ENCODE data around the gene GTF3C6. TPM values are rescaled to one million over a fixed set of nuclear protein-coding genes. Genes with fewer than 3 reads are reported as not detected.
"Not testable (repeated sequence)": the region's sequence is repeated elsewhere in the genome, so short reads cannot be mapped to it uniquely, and the experiment has no call there.

Gene GTF3C6
- total RNA-seq, 1 experiment from 2014 or later: 199 TPM

- Histone ChIP-seq H3K36me3 (ENCODE audit: insufficient read depth, low read length, poor library complexity, severe bottlenecking) (peaks cover 57% of the 10 kb centered on the region), H3K27me3 (replicated peaks; ENCODE audit: insufficient read depth, low read depth, low read length, poor library complexity) (no peaks in the 10 kb centered on the region), H3K9me3 (ENCODE audit: low read depth, low read length, poor library complexity, severe bottlenecking) (no peaks in the 10 kb centered on the region), H3K27ac (ENCODE audit: low read depth, low read length, poor library complexity, severe bottlenecking) (no peak overlapping the region), H3K4me3 (ENCODE audit: low read depth, low read length, poor library complexity, severe bottlenecking) (no peak overlapping the region), H3K4me1 (ENCODE audit: insufficient read depth, low read length, poor library complexity, severe bottlenecking) (no peaks in the 10 kb centered on the region)
- ChIA-PET CTCF (no interaction called here), POLR2A (ENCODE audit: low non-redundant PET) (no interaction called here)
- intact Hi-C loops (cut with micrococcal nuclease; ENCODE audit: unreplicated experiment): no loop called here
- no TSS peak for BruUV-seq (replicated peaks)
- no peak for TF ChIP-seq EZH2 (IDR thresholded peaks at IDR 0.05; ENCODE audit: borderline replicate concordance, low read depth, low read length, poor library complexity, severe bottlenecking)
- no peak for TF ChIP-seq CTCF (conservative IDR thresholded peaks at IDR 0.05; ENCODE audit: low read depth, low read length)
- DNase-seq (ENCODE audit: low spot score): no peak
Measured at GRCh38 chr6:111015389-111016124, 57.1 kb downstream of the GTF3C6 start.

GRCh38 chr6:111017241-111017640 lies 58.7 kb downstream of the GTF3C6 start:
- H3K4me1 ChIP-seq (ENCODE audit: insufficient read depth, low read length, poor library complexity, severe bottlenecking); DNase-seq (ENCODE audit: low spot score); BruUV-seq (replicated peaks); H3K9me3 ChIP-seq (ENCODE audit: low read depth, low read length, poor library complexity, severe bottlenecking); H3K4me3 ChIP-seq (ENCODE audit: low read depth, low read length, poor library complexity, severe bottlenecking); H3K27me3 ChIP-seq (replicated peaks; ENCODE audit: insufficient read depth, low read depth, low read length, poor library complexity); H3K27ac ChIP-seq (ENCODE audit: low read depth, low read length, poor library complexity, severe bottlenecking); intact Hi-C loops (cut with micrococcal nuclease; ENCODE audit: unreplicated experiment); CTCF ChIA-PET: not testable (repeated sequence)
- H3K36me3 ChIP-seq (ENCODE audit: insufficient read depth, low read length, poor library complexity, severe bottlenecking): peaks cover 42% of the 10 kb centered on the region
- POLR2A ChIA-PET (ENCODE audit: low non-redundant PET): interaction anchor here (0.7 kb wide), 1 partner anchor 59 kb away, joined by 6 read pairs; the partner anchor contains the start of gene GTF3C6

Other genes with a start within 250 kb of the GTF3C6 start
- gene CDK19, start 143.2 kb upstream of the GTF3C6 start, total RNA-seq (2021): 23.7 and 27.4 TPM in 2 replicates
- 73.3 and 87.6 TPM in 2 replicates for gene AMD1, start 83.9 kb upstream of the GTF3C6 start, total RNA-seq (2021)
- 69.4 and 81.5 TPM in 2 replicates for gene RPF2, start 23.3 kb downstream of the GTF3C6 start, total RNA-seq (2021)
- gene SLC16A10, start 128.8 kb downstream of the GTF3C6 start, total RNA-seq (2021): 6.0 and 7.9 TPM in 2 replicates